Activated CD8-positive, alpha-beta memory T cell treated with anti-CD3 and anti-CD28 coated beads, Interleukin-2, amount 50 U/mL, for 1 hour (primary cell): ENCODE data around the gene ITGA11.

Experiments used
- DNase-seq: peaks from one replicate; pipeline ENCODE4 v3.0.0-alpha.2; 2020; ENCODE audit errors: extremely low read depth

The ITGA11 gene

GRCh38 chr15:68265081-68265480, 166.9 kb downstream of the ITGA11 start:
- DNase-seq, result no peak

GRCh38 chr15:68264282-68264681, 167.7 kb downstream of the ITGA11 start:
- no peak for DNase-seq

GRCh38 chr15:68262514-68263356, 169.2 kb downstream of the ITGA11 start:
- DNase-seq, result no peak

GRCh38 chr15:68261980-68262379, 170.0 kb downstream of the ITGA11 start:
- DNase-seq, result no peak

DNA sequence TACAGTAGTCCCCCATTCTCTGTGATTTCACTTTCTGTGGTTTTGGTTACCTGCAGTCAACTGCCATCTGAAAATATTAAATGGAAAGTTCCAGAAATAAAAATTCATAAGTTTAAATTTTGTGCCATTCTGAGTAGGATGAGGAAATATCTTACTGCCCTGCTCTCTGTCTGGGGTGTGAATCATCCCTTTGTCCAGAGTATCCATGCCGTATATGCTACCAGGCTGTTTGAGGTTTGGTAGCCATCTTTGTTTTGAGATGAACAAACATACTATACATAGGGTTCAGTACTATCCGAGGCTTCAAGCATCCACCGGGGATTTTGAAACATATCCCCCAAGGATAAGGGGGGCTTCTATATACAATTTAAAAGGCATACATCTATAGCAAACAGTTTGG, 170.7 kb downstream of the ITGA11 start:
- DNase-seq, result no peak

- no peak for DNase-seq
Observed at GRCh38 chr15:68259883-68260282, 172.1 kb downstream of the ITGA11 start.

GRCh38 chr15:68258692-68259091, 173.3 kb downstream of the ITGA11 start:
- no peak for DNase-seq

DNA sequence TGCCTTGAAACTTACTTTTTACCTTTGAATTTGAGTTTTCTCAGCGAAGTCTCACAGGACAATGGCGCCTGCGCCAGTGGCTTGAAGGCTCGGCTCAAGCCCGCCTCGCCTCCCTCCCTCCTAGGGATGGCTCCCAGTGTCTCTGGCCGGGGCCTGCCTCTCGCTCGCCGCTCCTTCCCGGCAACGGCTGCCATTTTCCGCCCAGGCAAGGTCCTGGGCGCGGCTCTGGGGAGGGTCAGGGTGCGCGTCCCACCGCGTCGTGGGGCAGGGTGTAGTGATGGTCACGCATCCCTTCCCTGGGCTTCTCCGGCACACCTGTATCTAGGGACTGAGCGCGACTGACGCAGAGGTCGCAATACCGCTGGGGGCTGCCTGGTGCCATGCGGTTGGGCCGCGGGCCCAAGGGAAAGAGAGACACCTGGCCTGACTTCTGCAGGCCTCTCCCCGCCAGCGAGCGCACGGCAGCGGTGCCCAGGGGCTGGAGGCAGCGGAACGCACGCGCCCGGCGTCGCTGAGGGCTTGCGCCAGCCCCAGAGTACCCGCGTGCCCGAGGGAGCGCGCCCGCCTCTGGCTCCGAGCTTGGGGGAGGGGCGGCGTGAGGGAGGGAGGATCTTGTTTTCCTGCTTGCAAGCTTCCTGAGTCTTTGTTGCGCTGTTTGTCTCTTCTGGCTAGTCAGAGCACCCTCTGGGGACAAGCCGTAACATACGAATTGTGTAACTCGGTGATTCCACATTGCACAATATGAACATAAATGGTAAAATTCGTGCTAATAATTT, 175.1 kb downstream of the ITGA11 start:
- no peak for DNase-seq

DNA sequence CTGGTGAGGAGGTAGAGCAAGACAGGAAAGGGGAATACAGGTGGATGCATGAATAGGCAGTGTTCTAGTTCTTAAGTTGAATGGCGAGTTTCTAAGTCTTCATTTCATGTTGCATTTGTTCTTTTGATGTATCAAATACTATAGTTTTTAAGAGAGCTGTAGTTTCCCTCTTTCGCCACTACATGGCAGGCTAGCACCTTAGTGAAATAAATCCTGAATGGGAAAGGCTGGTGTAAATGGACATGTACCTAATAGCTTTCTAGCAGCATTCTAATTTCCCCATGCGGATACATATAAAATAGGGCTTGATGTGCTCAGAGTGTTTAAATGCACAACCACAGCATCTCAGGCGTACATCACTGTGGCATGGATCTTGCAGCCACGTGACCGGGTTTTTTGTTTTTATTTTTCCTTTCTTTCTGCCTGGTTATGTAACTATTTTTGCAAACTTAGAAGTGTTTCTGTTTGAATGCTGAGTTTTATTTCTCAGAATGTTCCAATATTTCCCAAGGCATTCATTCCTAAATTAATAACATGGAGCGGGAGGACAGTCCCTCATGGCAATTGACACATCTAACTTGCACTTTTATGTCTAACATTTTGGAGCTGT, 178.9 kb downstream of the ITGA11 start:
- DNase-seq, result no peak

GRCh38 chr15:68249058-68249713, 182.8 kb downstream of the ITGA11 start:
- DNase-seq, result no peak
